HL-60 (cell line): ENCODE data around the gene HPSE2.

Source experiments
- CTCF ChIP-seq: IDR thresholded peaks from one replicate; pipeline ENCODE4 v1.5.1; 2011; ENCODE audit warnings: low read length, control low read depth, inconsistent platforms; ENCODE audit not compliant: insufficient read depth
- POLR2AphosphoS5 ChIP-seq: IDR thresholded peaks from 2 replicates; pipeline ENCODE4 v1.6.1; 2012; ENCODE audit warnings: low read depth
- REST ChIP-seq: IDR thresholded peaks from 2 replicates; pipeline ENCODE4 v1.6.1; 2012; ENCODE audit warnings: low read depth; ENCODE audit not compliant: insufficient replicate concordance
- SPI1 ChIP-seq: IDR thresholded peaks from 2 replicates; pipeline ENCODE4 v1.6.1; 2012; ENCODE audit warnings: low read depth, mild to moderate bottlenecking, borderline replicate concordance

- TF ChIP-seq CTCF, result no peak
- no peak for TF ChIP-seq SPI1
- no peak for TF ChIP-seq POLR2AphosphoS5
- TF ChIP-seq REST, result no peak
Observed at GRCh38 chr10:98963608-98964007, 272.0 kb downstream of the HPSE2 start.
